Measurements from ENCODE around the gene ZNF354B.
"Not testable (repeated sequence)": the region's sequence is repeated elsewhere in the genome, so short reads cannot be mapped to it uniquely, and the experiment has no call there.

Gene ZNF354B

GRCh38 chr5:178860615-178861014, 862 bp downstream of the ZNF354B start:
- Mint-ChIP-seq H3K4me3 (peak overlapping the region in 1 of 2 donors; percentile 95), H3K4me1 (peaks cover 26% of the 10 kb centered on the region)
- not testable (repeated sequence) for H3K9me3 Mint-ChIP-seq, H3K27me3 Mint-ChIP-seq, H3K27ac Mint-ChIP-seq, DNase-seq
- peak; percentile 1 for ATAC-seq

GRCh38 chr5:178861627-178862026, 1.9 kb downstream of the ZNF354B start:
- no peaks in the 10 kb centered on the region for H3K27me3 Mint-ChIP-seq
- H3K9me3 Mint-ChIP-seq, result peaks cover 0 to 3% of the 10 kb centered on the region in 2 donors
- peak overlapping the region; percentile 61 to 71 for H3K4me3 Mint-ChIP-seq
- DNase-seq, result no peak
- peaks cover 26% of the 10 kb centered on the region for H3K4me1 Mint-ChIP-seq
- no peak for ATAC-seq
- H3K27ac Mint-ChIP-seq, result no peak overlapping the region

GRCh38 chr5:178866946-178867345, 7.2 kb downstream of the ZNF354B start:
- H3K9me3 Mint-ChIP-seq, result peaks cover 22 to 34% of the 10 kb centered on the region in 2 donors
- no peaks in the 10 kb centered on the region for H3K27me3 Mint-ChIP-seq
- H3K27ac Mint-ChIP-seq, result no peak overlapping the region
- no peak overlapping the region for H3K4me3 Mint-ChIP-seq
- no peak for DNase-seq
- ATAC-seq, result peak; percentile 40
- H3K4me1 Mint-ChIP-seq, result peaks cover 6% of the 10 kb centered on the region

- Mint-ChIP-seq H3K4me3 (no peak overlapping the region), H3K27ac (no peak overlapping the region), H3K9me3 (peaks cover 39 to 61% of the 10 kb centered on the region in 2 donors), H3K27me3 (no peaks in the 10 kb centered on the region), H3K4me1 (no peaks in the 10 kb centered on the region)
- ATAC-seq (no peak), DNase-seq (no peak)
Measured at GRCh38 chr5:178869577-178869976, 9.8 kb downstream of the ZNF354B start.

GRCh38 chr5:178870411-178870810, 10.7 kb downstream of the ZNF354B start:
- DNase-seq (no peak), ATAC-seq (no peak)
- no peak overlapping the region for H3K27ac Mint-ChIP-seq
- H3K4me3 Mint-ChIP-seq, result no peak overlapping the region
- H3K9me3 Mint-ChIP-seq, result peaks cover 48 to 69% of the 10 kb centered on the region in 2 donors
- H3K27me3 Mint-ChIP-seq, result no peaks in the 10 kb centered on the region
- H3K4me1 Mint-ChIP-seq, result no peaks in the 10 kb centered on the region

- Mint-ChIP-seq H3K27ac (no peak overlapping the region), H3K27me3 (no peaks in the 10 kb centered on the region), H3K4me1 (no peaks in the 10 kb centered on the region), H3K4me3 (no peak overlapping the region), H3K9me3 (peaks cover 61 to 78% of the 10 kb centered on the region in 2 donors)
- DNase-seq (no peak), ATAC-seq (no peak)
Measured at GRCh38 chr5:178872302-178872701, 12.5 kb downstream of the ZNF354B start.

GRCh38 chr5:178883115-178883694, 23.5 kb downstream of the ZNF354B start:
- H3K4me3 Mint-ChIP-seq, H3K27ac Mint-ChIP-seq, ATAC-seq, H3K4me1 Mint-ChIP-seq, H3K27me3 Mint-ChIP-seq, DNase-seq: not testable (repeated sequence)
- H3K9me3 Mint-ChIP-seq, result peaks cover 45 to 52% of the 10 kb centered on the region in 2 donors

GRCh38 chr5:178883815-178884430, 24.2 kb downstream of the ZNF354B start:
- no peak for ATAC-seq
- H3K27ac Mint-ChIP-seq, result no peak overlapping the region
- H3K27me3 Mint-ChIP-seq, result no peaks in the 10 kb centered on the region
- no peak for DNase-seq
- peaks cover 50 to 57% of the 10 kb centered on the region in 2 donors for H3K9me3 Mint-ChIP-seq
- no peak overlapping the region for H3K4me3 Mint-ChIP-seq
- no peaks in the 10 kb centered on the region for H3K4me1 Mint-ChIP-seq

- ATAC-seq (peak; percentile 91), DNase-seq (peak; percentile 35 to 52)
- H3K9me3 Mint-ChIP-seq, result peaks cover 21 to 29% of the 10 kb centered on the region in 2 donors
- peak within 1 kb of the TSS; percentile 34 to 76 for H3K27ac Mint-ChIP-seq
- H3K4me3 Mint-ChIP-seq, result peak within 1 kb of the TSS; percentile 81 to 85
- H3K4me1 Mint-ChIP-seq, result no peaks in the 10 kb centered on the region
- H3K27me3 Mint-ChIP-seq, result no peaks in the 10 kb centered on the region
Measured at GRCh38 chr5:178895615-178896571, 36.1 kb downstream of the ZNF354B start, which contains the start of gene ZFP2. TSS of gene ZFP2 (plus strand) at chr5:178895913. CDS start at chr5:178931314, 35,401 bp downstream.

GRCh38 chr5:178899289-178899688, 39.5 kb downstream of the ZNF354B start:
- Mint-ChIP-seq H3K9me3 (peaks cover 29 to 34% of the 10 kb centered on the region in 2 donors), H3K4me1 (no peaks in the 10 kb centered on the region), H3K4me3 (no peak overlapping the region), H3K27me3 (no peaks in the 10 kb centered on the region), H3K27ac (no peak overlapping the region)
- ATAC-seq (no peak), DNase-seq (no peak)

- Mint-ChIP-seq H3K27me3 (no peaks in the 10 kb centered on the region), H3K4me1 (no peaks in the 10 kb centered on the region), H3K27ac (no peak overlapping the region), H3K9me3 (peaks cover 21 to 40% of the 10 kb centered on the region in 2 donors), H3K4me3 (no peak overlapping the region)
- ATAC-seq (no peak), DNase-seq (no peak)
Measured at GRCh38 chr5:178902849-178903248, 43.1 kb downstream of the ZNF354B start.

GRCh38 chr5:178931846-178932760, 72.3 kb downstream of the ZNF354B start:
- no peak overlapping the region for H3K4me3 Mint-ChIP-seq
- DNase-seq, result no peak
- H3K27ac Mint-ChIP-seq, result no peak overlapping the region
- no peak for ATAC-seq
- H3K4me1 Mint-ChIP-seq, result no peaks in the 10 kb centered on the region
- no peaks in the 10 kb centered on the region for H3K27me3 Mint-ChIP-seq
- peaks cover 61 to 85% of the 10 kb centered on the region in 2 donors for H3K9me3 Mint-ChIP-seq
